Stimulated activated CD4-positive, alpha-beta T cell treated with anti-CD3 and anti-CD28 coated beads, TNF-alpha, amount 100 ng/mL, for 4 hours (primary cell): Measurements from ENCODE around the gene TRMT10B.

Source experiments
- DNase-seq, 3 experiments: peaks; one replicate each; pipeline ENCODE4 v3.0.0-alpha.2; 2020; ENCODE audit warnings: low read depth in 3 of 3

The TRMT10B gene

DNA sequence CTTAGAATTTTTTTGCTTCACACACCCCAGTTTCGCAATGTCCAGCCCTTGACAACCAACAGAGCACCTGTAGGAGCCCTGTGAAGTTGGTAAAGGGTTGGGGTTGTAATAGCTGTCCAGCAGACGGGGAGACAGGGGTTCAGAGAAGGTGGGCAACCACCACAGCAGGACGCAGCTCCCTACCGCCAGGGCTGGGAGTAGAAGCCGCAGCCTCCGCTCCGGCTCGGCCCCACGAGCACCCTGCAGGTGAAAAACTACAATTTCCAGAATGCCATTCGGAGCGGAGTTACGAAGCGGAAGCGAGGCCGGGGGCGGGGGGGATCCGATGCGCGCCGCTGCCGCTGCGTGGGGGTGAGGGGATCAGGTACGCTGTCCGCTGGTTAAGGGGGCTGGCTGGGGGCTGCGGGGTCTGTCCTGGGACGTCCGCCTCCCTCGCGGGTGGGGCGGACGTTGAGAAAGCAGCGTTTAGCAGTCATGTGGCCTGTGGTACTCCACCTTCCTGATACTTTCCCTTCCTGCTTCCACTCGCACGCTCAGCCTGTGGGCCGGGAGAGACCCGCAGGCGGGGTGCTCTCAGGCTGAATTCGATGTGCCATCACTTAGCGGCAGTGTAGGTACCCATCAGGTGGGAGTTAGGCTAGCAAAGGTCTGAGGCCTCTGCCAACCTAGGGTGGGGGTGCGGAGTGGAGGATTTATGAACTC, at the start of gene TRMT10B:
Gene TRMT10B (plus strand): TSS at position 317 of the 702 bp plus-strand sequence. CDS start 8,127 bp downstream, outside the sequence.
- DNase-seq = peak; percentile 52 to 65 (median 63)

- DNase-seq = no peak
These were observed 47.8 kb upstream of the TRMT10B start for GRCh38 chr9:37705787-37706186.

DNA sequence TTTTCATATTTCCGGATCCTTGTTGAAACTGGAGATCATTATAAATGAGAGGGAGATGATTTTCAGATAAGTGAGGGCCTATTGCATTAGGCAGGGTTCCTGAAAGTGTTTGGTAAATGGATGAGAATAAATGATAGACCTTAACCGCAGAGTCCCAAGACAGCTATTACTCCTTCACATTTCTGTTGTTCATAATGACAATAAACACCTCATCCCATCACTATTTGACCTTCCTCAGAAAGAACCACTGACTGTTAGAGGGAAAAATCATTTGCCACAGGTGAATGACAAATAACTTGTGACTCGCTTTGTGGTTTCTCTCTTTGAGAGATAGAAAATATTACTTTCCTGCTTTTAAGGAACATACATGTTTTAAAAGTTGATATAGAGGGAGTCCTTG, 47.3 kb upstream of the TRMT10B start:
- no peak for DNase-seq

DNA sequence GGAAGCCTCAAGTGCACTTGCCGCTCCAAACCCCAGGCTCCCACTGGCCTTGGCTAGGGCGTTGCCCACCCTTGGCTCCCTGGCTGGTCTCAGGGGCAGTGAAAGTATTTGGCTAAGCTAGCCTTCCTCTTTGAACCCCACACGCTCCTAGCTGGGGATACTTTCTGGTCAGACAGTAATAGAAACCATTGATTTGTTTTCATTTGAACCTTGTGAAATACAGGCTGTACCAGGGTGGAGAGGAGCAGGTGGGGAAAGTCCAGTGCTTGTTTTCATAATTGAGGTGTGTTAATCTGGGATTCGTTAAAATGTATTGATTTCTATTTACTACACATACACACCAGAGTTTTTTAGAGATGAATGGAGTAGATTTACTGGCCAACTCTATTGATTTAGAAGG, 45.9 kb upstream of the TRMT10B start:
- no peak for DNase-seq

GRCh38 chr9:37710046-37710445, 43.6 kb upstream of the TRMT10B start:
- DNase-seq = no peak

DNA sequence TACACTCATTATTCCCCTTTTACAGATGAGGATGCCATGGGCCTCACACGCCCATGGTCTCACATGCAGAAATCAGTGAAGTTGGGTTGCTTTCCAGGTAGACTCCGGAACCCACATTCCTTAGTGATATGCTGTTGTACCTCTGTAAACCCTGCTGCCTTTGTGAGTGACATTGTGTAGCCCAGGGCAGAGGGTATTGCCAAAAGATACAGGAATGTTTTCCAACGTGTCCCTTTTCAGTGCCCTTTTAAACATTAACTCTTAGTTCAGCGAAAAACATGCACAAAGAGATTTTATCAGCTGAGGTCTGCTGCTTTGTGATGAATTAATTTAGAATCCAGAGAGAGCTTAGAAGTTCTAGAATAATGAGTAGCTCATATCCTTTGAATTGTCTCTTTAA, 38.3 kb upstream of the TRMT10B start:
- no peak for DNase-seq

DNA sequence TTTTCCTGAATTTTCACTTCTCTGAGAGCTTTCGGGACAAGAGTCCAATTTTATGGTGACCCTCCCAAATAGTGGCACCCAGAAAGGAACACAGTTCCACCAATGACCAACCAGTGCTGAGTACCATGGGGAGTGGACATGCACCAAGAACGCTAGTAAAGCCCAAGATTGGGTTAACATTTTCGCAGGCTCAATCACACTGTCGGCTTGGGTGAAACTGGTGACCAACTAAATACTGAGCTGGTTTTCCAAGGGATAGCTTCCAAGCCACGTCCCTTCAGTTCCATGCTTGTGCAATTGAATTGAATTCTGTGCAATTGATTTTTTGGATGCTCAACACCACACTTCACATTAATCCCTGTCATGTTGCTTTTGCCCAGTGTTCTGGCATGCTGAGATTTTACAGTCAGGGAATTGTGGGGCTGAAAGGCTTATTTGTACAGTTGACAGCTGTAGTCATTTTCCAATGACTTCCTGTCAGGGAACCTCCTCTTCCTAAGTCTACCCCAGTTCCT, 37.6 kb upstream of the TRMT10B start:
- no peak for DNase-seq

- DNase-seq = no peak
These were observed 34.1 kb upstream of the TRMT10B start for GRCh38 chr9:37719526-37719925.

DNA sequence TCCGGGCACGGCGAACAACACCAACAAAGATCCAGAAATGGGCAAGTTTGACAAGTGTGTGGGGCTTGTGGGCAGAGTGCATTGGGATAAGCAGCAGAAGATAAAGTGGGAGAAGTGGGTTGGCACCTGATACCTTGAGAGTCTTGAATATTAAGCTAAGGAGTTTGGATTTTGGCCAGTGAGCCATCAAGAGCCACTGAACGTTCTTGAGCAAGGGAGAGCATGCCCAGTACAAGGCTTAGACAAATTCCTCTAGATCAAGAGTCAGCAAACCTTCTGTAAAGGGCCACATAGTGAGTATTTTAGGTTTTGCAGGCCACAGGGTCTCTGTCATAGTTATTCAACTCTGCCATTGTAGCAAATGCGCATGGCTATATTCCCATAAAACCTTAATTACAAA, 26.6 kb upstream of the TRMT10B start:
- no peak for DNase-seq

DNA sequence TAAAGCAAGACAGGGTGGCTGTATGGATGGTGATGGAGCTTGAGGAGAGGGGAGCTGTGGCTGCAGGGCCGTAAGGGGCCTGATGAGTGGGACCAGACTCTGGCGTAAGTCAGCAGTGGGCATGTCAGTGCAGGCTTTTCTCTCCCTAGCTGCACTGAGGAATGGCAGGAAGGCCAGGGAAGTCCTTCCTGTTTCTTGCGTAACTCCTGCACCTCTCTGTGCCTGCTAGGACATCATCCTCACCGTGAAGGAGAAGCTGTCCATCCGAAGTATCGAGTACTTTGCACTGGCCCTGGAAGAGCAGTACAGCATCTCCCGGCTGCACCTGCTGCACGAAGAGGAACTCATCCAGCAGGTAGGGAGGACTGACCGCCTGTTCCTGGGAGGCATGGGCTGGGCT, 24.1 kb upstream of the TRMT10B start:
- no peak for DNase-seq

- no peak for DNase-seq
These were observed 23.3 kb upstream of the TRMT10B start for GRCh38 chr9:37730256-37730655.

GRCh38 chr9:37730839-37731238, 22.8 kb upstream of the TRMT10B start:
- DNase-seq = no peak

- no peak for DNase-seq
These were observed 21.4 kb upstream of the TRMT10B start for GRCh38 chr9:37732086-37732741.

DNA sequence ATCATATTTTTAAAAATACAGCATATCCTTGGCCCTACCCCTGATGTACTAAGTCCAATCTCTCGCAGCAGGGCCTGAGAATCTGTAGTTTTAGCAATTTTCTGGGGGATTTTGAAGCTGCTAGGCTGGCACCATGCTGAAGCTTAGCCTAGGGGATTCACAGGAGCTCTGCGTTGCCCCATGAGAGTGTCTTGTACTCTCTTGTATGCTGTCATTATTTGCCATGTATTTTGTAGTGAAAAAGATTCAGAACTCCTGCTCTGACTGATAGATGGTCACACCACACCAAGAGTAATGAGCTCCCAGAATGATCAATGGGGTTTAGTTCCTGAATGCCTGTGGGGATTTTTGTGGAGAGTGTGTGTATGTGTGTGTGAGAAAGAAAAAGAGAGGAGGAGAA, 20.7 kb upstream of the TRMT10B start:
- no peak for DNase-seq

- DNase-seq = no peak
These were observed 14.4 kb upstream of the TRMT10B start for GRCh38 chr9:37739222-37739621.

- DNase-seq = no peak
These were observed 13.5 kb upstream of the TRMT10B start for GRCh38 chr9:37740128-37740527.

DNA sequence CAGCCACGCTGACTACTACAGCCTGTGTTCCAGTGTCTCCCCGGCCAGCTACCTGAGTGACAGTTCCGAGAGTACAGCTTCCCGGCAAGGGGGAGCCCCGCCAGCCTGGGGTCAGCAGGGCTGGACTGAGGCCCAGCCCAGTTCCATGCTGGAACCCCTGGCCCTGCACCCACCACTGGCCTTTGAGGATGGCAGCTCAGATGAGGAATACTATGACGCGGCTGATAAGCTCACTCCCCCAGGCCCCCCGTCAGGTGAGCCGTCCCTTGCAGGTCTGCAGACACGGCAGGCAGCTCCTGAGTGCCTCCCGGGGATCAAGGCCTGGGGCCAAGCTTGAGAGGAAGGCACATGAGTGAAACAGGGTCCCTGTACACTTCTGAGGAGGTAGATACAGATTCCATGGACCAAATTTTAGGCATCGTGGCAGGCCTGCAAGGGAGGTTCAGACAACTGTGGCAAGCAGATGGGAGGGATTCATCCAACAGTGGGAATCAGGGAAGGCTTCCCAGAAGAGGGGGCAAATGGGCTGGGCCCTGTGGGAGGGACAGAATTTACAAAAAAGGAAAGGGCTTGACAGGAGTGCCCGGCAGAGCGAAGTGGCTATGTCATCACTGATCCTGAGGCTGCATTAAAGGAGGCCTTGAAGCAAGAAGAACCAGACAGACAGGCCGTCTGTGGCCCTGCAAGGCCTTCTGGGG, 12.8 kb upstream of the TRMT10B start:
- DNase-seq = no peak

- no peak for DNase-seq
These were observed 7.6 kb upstream of the TRMT10B start for GRCh38 chr9:37745970-37746369.

DNA sequence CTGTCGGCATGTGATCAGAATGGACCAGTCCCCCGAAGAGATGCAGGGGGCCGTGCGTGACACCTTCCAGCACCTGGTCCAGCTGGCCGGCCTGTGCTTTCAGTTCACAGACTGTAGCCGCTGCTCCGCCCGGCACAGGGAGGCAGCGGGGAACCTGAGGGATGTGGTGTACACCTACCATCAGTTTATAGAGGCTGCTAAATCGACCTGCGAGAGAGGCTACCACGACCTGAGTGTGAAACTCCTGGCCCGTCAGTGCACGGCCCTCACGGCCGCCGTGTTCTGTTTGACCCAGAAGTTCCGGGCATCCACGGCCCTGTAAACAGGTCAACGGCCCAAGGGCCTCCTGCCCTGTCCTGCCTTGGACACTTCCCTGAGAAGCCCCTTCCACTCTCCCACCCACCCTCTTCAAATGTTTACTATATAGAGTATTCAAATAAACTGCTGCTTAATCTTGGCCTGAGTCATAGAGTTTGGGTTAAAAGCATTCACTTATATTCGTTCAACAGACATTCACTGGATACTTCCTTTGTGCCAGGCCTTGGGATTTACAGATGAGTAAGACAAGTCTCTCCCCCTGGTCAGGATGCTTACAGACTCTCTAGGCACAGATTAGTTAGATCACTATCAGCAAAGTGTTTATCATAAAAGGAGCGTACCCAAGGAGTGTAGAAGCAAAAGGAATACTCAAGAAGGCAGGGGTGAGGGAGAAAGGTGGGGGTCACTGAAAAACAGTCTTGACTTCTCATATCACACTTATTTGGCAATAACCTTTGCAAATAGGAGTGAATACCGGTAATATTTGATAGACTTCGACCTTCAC, 6.9 kb upstream of the TRMT10B start:
- no peak for DNase-seq

DNA sequence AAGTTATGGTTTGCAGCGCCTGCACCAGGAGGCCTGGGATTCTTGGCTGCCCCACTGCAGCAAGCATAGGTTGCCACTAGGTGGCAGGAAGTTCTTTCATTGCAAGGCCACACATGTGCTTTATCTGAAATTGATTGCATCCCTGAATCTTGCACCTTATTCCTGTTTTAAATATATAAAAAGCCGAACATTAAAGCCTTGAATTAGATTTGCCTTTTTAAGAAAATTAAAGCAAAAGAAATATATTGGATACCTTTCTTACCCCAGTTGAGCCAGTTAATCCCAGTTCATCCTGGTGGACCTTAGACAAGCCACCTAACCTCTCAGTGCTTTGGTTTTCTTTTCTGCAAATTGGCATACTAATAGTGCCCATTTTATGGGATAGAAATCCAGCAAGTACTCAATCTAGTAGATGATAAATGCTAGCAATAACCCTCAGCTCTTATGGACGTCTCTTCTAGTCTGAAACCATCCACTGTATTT, 6.3 kb upstream of the TRMT10B start:
- DNase-seq = peak in 2 of 3 experiments; percentile 22 to 29

DNA sequence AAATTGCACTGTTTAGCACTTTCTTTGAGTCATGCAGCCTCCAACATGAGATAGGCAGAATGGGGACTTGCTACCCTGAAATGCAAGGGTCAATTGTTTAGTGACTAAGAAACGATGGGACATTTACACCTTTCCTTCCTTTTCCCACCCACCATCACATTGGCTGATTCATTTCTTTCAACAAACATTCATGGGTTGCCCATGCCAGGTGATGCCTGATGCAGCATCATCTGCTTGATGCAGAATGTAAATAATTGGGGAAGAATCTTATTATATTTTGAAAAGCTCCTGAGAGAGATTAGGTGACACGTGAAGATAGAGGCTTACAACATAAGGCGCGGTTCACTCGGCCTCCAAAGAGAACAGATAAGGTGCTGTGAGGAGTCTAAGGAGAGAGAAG, 4.5 kb upstream of the TRMT10B start:
- no peak for DNase-seq

DNA sequence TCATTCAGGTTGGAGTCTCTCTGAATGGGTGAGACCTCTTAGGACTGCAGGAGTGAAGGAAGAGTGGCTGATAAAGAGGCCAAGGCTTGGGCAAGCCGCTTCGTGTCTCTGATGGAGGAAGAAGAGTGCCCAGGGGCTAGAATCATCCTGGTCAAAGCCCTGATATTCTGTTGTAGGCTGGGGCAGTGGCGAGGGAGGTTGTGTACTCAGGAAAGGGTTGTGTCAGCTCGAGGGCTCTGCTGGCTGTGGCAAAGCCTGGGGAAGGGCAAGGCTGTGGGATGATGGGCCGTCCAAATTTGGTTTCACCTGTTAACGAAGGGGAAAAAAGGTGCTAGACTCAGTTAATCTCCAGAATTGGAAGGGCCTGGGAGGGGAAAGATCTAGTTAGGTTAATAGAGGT, 2.4 kb upstream of the TRMT10B start:
- no peak for DNase-seq
